ENCODE data around the gene SYNPO2. TPM values are rescaled to one million over a fixed set of nuclear protein-coding genes. Genes with fewer than 3 reads are reported as not detected.

SYNPO2 gene
- polyA plus RNA-seq, 3 donors = 17.6 to 21.9 (median 18.1) TPM

DNA sequence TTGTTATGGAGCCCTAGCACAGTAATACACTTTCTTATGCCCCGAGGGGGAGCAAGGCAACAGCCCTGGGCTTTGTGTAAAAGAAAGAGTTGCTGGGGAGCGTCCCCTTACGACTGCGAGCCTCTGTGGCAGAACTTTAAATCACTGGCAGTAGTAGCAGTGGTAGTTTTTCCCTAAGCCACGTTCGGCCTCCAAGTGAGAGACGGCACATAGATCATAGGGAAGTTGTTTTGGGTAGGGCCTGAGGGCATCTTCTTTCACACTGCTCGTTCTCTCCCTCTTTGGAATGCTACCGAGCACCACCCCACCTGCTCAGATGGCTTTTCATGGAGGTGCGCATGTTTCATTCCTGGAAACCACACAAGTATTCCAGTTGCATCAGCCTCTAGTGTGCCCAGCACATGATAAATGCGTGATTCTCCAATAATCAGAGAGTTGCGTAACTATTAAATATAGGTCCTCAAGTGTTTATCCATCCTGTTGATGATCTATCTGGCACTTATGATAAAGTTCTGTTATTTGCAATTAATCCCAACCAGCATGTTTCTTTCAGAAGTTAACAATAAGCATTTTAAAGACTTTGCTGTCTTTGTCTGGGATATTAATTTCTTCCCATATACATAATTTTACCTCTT, 7.0 kb upstream of the SYNPO2 start:
- no peak for DNase-seq (ENCODE audit: low read depth in 3 of 3, low spot score in 2 of 3)

DNA sequence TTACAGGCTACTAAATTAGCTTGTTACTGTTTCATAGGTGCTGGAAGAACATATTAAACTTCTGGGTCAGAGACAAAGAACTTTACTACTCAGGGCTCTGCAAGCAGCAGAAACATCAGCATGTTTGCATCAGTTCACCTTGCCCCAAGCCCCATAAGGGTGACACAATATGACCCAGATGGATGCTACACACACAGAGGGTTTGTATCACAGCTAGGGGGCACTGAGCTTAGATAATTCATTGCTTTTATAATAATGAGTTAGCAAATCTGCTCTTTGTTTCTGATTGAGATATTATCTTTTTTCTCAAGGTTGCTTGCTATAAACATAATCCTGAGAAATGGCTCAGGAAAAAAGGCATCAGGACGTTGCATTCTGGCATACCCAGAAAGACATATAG, 4.8 kb upstream of the SYNPO2 start:
- no peak for DNase-seq (ENCODE audit: low read depth in 3 of 3, low spot score in 2 of 3)

DNA sequence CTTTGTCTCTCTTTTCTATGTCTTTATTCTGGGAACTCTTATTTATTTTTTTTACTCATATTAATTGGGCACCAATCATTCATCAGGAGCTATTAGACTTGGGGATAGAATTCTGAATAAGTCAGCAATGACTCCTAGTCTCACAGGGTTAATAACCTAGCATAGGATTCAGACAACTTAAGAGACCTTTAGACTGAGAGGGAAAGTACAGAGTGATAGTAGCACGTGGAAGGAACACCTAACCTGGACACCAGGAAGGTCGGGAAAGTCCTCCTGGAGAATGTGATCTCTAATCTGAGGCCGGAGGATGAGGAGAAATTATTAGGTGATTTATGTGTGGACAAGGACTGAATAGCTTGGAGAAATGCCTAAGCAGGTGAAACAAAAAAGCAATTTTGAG, 3.9 kb upstream of the SYNPO2 start:
- DNase-seq (ENCODE audit: low read depth in 3 of 3, low spot score in 2 of 3) = no peak

DNA sequence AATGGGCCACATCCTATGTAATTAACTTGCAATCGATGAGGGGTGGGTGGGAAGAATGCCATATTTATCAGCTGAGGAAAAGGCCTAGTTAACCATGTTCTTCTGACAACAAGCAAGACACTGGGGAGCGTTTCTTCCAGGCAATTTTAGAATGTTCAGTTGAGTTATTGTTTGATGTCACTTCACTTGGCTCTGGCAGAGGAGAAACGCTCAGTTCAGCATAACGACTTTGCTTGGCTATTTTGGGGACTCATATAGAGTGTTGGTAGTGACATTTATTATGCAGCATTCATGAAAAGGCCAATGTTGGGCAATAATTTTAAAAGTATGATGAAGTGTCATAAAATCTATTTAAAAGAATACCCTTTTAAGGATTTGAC, 648 bp downstream of the SYNPO2 start:
- no peak for DNase-seq (ENCODE audit: low read depth in 3 of 3, low spot score in 2 of 3)

DNA sequence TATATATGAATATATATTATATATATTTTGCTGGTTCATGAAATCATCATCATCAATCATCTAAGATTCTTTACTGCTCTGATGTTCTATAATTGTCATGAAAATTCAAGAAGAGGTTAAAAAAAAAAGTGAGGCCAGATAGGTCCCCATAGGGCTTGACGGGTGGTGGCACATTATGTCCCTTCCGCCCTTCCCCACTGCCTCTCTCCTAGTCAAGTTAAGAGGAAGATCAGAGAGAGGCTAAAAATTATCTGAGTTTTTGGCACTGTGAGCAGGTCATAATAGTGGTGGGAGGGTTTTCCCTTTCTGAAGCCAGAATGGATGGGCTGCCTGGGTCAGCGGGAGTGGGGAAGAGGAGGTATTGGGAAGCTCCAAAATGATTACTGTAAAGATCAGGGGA, 5.4 kb downstream of the SYNPO2 start:
- DNase-seq (ENCODE audit: low read depth in 3 of 3, low spot score in 2 of 3) = no peak

DNA sequence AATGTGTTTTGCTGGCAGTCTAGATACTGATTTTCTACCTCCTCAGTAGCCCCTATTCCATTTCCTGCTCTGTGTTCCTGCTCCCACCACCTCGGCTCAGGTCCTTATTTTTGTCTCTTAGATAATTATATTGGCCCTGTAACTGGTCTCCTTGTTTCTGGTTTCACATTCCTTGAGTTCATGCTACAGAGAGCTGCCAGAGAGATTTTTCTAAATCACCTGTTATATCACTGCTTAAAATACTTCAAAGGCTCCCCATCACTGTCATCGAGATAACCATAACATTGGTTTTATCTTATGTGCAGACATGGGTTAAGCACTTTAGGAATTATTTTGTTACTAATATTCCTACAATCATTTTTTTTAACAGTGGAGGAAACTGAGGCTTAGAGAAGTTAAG, 9.6 kb downstream of the SYNPO2 start:
- no peak for DNase-seq (ENCODE audit: low read depth in 3 of 3, low spot score in 2 of 3)

DNA sequence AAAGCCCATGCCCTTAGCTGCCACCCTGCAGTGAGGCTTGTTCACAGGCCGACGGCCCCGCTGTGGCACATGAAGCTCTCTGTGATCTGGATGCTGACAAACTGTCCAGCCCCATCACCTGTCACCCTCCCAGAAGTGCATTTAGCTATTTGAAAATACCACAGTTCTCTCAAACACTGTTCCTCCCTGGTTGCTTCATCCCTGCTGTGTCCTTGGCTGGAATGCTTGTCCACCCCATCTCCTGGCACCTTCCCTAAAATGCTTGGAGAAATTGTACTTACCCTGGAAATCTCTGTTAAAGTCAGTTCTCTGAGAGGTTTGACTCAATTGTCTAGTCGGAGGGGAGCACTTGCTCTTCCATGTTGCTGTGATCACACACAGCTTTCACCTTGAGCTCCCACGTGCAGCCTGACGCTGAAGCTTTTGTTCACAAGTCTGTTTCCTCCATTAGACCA, 10.1 kb downstream of the SYNPO2 start:
- DNase-seq (ENCODE audit: low read depth in 3 of 3, low spot score in 2 of 3) = no peak

DNA sequence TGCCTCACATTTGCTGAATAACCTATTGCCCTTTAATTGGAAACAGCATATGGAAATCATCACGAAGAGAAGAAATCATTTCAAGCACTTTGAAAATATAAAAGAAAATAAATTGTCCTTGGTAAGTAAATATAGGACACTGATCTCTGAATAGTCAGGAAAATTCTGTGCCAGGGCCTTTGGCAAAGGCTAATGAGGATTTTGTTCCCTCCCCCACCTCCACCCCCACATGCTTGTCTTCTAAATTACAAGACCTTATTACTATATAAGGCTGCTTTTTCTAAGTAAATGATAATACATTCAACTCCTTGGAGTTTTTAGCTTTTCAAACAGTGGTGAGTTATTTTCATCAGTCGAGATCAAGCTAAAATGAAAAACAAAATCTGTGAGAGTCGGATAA, 15.8 kb downstream of the SYNPO2 start:
- DNase-seq (ENCODE audit: low read depth in 3 of 3, low spot score in 2 of 3) = no peak

DNA sequence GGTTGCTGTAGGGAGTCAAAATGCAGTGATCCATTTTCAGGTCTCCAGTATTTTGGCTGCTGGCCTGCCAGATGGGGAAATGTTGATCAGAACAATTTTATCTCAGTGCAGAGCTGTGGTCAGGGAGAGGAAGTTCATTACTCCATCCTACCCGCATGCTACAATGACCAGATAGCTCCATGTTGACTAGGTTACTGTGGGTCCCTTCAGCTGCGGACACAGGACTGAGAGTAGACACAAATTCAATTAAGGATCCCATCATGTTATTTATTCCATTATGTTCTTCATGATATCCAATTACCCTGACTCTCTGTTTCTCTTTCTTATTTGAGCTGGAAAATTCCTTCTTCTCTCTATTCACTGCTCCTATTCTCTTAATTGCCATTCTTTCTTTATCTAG, 16.3 kb downstream of the SYNPO2 start:
- no peak for DNase-seq (ENCODE audit: low read depth in 3 of 3, low spot score in 2 of 3)

DNA sequence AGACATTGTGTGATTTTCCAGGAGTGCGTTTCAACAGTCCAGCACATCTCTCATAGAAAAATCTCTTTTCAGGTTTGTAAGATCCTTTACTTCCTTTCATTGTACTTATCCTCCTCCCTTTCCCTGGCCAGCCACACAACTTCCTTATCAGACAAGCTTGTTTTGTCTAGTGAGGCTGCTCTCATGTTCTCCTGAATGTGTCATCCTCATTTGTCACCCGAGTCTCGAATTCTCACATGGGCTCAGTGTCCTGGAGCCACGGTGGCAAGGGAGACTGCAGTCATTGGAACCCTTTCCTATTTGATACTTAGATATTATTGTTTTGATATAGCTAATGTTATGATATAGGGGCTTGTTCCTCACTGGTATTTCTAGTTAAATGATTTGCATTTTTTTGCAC, 16.9 kb downstream of the SYNPO2 start:
- no peak for DNase-seq (ENCODE audit: low read depth in 3 of 3, low spot score in 2 of 3)

DNA sequence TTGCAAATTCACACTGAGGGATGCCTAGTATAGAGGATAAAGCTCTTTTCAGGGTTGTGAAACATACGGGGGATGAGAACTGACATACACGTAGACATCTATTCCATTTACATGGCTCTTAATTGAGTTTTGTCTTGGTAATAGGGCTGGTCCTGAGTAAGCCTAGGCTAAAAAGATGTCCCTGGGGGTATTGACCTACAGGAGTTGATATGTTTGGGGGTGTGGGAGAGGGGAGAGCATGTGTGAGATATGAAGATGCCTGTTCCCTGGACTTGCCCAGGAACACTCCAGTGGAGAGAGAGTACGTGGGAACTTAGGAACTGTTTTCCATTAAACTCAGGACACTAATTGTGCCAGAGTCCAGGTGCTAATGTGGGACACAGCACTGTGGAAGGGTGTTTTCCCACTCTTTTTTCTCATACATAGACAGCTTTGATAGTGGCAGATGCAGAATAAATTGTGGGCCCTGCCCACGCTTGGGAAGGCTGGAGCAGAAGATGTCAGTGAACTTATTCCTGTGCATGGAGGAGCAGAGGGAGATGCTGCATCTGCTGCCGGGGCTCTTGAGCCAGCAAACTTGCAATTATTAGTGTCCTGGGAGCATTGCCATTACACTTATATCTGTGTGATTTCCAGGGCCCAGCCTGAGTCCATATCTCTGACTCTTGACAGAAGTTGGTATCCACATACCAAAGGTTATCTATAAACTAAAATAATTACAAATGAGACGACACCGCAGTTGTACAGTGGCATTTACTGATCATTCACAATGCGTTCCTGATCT, 20.7 kb downstream of the SYNPO2 start:
- DNase-seq (ENCODE audit: low read depth in 3 of 3, low spot score in 2 of 3) = no peak

DNA sequence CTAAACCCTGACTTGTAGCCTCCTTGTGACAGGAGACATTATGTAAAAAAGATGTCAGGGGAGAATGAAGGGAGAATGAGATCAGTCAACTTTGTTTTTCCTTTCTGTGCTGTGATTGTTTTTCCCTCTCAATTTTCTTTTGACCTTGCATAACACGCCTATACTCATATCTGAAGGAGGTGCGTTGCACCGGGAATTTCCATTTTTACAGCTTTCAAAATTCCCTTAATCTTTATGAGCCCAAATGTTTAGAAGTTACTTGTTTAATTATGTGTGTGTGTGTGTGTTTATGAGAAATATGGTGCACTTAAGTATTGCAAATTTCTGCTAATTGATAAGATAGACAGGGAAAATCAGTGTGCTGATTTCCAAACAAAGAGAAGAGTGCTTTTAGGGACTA, 21.6 kb downstream of the SYNPO2 start:
- DNase-seq (ENCODE audit: low read depth in 3 of 3, low spot score in 2 of 3) = no peak

DNA sequence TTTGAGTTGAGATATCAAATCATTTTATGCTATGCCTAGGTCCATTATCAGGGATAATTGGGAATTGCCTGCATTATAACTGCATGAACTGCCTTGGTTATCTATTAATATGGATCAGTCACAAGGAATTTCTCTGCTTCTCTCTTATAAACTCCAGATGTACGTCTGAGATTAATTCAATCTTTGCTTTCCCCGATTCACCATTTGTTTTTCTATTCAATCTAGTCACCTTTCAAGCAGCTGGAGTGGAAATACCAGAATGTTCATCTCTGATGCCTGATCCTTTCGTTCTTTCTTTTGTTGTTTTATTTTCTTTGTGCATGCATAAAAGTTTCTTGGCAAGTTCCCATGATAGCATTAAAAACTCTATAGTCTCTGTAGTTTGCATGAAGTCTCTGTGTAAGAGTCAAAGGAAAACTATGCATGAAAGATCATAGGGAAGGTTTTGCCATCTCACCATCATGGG, 22.6 kb downstream of the SYNPO2 start:
- no peak for DNase-seq (ENCODE audit: low read depth in 3 of 3, low spot score in 2 of 3)

DNA sequence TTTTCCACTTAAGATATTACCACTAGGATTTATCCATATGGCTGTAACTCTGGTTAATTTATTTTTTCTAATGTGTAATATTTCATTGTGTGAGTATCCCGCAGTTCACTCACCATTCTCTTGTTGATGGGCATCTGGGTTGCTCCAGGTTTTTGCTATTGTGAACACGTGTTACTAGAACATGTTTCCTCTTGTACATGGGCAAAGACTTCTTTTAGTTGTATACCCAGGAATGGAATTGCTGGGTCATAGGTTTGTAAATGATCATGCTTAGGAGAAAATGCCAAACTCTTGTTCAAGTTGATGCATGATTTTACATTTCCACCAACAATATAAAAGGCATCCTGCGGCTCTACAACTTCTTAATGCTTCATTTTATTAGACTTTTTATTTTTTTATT, 26.8 kb downstream of the SYNPO2 start:
- DNase-seq (ENCODE audit: low read depth in 3 of 3, low spot score in 2 of 3) = no peak

DNA sequence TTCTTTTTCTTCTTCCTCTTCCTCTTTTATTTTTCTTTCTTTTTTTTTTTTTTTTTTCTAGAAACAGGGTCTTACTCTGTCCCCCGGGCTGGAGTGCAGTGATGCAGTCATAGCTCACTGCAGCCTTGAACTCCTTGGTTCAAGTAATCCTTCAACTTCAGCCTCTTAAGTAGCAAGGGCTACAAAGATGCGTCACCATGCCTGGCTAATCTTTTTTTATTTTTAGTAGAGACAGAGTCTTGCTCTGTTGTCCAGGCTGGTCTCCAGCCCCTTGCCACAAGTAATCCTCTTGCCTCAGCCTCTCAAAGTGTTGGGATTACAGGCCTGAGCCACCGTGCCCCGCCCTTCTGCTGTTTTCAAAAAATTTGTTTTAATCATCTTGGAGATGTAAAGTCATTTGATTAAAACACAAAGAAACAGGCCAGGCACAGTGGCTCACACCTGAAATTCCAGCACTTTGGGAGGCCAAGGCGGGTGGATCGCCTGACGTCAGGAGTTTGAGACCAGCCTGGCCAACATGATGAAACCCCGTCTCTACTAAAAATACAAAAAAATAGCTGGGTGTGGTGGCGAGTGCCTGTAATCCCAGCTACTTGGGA, 28.1 kb downstream of the SYNPO2 start:
- no peak for DNase-seq (ENCODE audit: low read depth in 3 of 3, low spot score in 2 of 3)

DNA sequence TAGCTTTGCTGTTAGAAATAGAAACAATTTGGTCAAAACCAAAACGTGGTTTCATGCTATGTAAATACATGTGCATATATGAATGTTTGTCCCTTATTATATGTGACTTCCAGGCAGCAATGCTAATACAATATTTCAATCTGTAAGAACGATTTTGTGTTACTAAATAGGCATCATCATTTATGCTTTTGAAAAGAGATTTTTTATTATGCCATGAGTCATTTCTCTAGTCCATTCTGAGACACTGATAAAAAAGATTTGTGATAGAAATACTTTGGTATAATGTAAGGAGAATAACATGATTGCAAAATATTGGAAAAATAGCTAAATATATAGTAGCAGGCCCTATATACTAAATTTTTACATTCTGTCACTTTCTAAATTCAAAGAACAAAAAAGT, 28.9 kb downstream of the SYNPO2 start:
- DNase-seq (ENCODE audit: low read depth in 3 of 3, low spot score in 2 of 3) = no peak

DNA sequence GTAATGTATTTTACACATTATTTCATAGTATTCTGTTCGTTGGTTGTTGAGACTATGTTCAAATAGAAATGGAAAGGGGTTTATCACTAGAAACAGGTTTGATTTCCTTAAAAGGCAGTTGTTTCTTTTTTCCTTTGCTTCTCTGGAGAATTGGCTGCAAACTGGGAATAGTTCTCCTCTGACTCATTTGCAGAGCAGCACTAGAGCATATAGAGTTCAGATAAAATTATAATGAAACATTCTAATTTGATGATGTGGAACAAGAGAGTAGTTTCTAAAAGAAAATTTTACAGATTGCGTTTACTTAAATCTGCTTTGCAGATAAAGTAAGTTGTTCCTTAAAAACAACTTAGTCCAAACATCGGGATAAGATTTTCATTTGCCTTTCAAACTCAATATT, 29.7 kb downstream of the SYNPO2 start:
- DNase-seq (ENCODE audit: low read depth in 3 of 3, low spot score in 2 of 3) = no peak

DNA sequence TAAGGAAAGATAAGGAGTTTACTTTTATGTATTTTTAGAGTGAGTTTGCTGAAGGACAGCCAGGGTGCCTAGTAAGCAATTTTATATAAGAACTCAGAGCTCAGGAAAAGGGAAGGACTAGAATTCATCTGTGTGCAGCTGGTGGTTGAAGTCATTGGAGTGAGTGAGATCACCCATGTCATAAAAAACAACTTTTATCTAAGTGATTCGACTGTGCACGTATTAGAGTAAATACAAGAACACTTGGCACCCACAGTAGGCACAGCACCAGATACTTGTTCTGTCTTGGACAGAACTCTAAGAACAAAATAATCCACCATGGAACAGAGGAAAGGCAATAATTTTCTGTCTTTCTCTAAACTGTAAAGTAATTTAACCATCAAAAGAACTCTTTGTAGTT, 31.6 kb downstream of the SYNPO2 start:
- no peak for DNase-seq (ENCODE audit: low read depth in 3 of 3, low spot score in 2 of 3)

DNA sequence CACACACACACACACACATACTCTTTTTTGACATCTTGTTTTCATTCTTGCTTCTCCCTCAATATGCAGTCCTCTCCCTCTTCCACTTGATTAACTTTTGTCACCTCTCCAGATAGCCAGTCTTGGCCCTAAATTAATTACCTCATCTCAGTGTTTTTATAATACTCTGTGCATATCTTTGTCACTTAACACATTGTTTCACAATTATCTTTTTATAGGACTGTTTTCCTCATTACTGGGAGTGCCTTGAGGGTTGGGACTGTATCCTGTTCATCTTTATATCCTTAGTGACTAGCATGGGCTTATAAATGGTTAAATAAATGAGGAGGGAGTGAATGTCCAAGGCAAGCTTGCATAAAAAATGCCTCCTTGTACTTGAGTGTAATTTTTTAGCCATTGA, 33.1 kb downstream of the SYNPO2 start:
- no peak for DNase-seq (ENCODE audit: low read depth in 3 of 3, low spot score in 2 of 3)

DNA sequence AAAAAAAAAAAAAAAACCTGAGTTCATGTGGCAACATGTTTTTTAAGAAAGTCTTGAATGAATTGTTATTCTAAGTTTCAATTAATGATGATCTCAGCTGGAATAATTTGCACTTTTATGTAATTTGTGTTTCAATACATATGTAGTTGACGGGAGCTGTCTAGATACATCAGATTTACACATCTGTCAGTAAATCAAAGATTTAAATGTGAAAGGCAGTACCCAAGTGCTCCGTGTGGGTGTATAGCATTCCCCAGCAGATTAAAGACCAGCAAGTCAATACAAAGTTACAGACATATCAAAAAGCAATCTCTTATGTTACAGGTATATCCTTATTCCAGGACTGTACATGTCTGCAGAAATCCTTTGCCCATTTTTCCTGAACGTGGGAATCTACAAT, 35.2 kb downstream of the SYNPO2 start:
- DNase-seq (ENCODE audit: low read depth in 3 of 3, low spot score in 2 of 3) = no peak

DNA sequence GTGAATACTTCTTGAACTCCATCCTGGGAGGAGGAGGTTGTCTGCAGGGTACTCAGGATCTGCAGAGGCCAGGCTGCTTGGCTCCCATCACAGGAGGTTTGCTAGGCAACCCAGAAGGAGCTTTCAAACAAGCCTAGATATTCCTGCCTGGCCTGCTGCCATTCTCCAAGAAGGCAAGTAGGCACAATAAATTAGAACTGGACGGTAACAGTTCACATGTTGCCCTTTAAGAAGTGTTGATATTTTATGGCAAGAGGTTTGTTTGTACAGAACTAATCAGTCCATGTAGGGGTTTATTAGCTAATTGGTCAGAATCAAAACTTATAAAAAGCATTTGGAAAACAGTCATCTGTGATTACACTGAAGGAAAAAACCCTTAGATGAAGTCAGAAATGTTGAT, 39.3 kb downstream of the SYNPO2 start:
- no peak for DNase-seq (ENCODE audit: low read depth in 3 of 3, low spot score in 2 of 3)

DNA sequence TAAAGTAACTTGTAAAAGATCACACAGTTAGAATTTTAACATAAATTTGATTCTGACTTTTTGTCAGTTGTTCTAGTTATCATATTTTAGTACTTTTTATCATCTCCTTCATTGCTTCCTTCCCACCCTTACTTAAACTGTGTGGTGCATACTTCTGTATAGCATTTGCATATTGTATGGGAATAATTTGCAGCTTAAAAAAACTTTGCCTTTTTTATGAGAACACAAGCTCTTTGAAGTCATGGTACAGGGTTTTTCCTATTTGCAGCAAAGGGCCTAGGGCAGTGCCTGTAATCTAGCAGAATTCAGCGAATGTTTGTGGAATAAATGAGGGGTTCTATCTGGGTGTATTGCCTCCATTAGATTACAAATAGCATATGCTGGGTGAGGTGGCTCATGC, 41.6 kb downstream of the SYNPO2 start:
- DNase-seq (ENCODE audit: low read depth in 3 of 3, low spot score in 2 of 3) = no peak
